H9 (cell line): Measurements from ENCODE around the gene RSU1. TPM values are rescaled to one million over a fixed set of nuclear protein-coding genes. Genes with fewer than 3 reads are reported as not detected.

Source experiments
- DNase-seq: peaks from one replicate; pipeline ENCODE4 v3.0.0-alpha.2; 2017
- H2AFZ ChIP-seq: one replicate; pipeline ENCODE4 v1.6.1; 2013; ENCODE audit warnings: mild to moderate bottlenecking, low read length, control low read depth, moderate library complexity
- H2AK5ac ChIP-seq: 2 replicates; pipeline ENCODE4 v1.6.1; 2013; ENCODE audit warnings: low read length, control low read depth, mixed read lengths; ENCODE audit not compliant: insufficient read length
- H2BK120ac ChIP-seq: one replicate; pipeline ENCODE4 v1.6.1; 2013; ENCODE audit warnings: low read depth, mild to moderate bottlenecking, low read length, control low read depth, inconsistent platforms; ENCODE audit not compliant: poor library complexity, severe bottlenecking
- H2BK12ac ChIP-seq: 2 replicates; pipeline ENCODE4 v1.6.1; 2013; ENCODE audit warnings: low read length, control low read depth, mixed read lengths, low read depth; ENCODE audit not compliant: insufficient read length
- H2BK15ac ChIP-seq: 2 replicates; pipeline ENCODE4 v1.6.1; 2013; ENCODE audit warnings: low read depth, low read length, control low read depth
- H2BK20ac ChIP-seq: one replicate; pipeline ENCODE4 v1.6.1; 2013; ENCODE audit warnings: low read depth, mild to moderate bottlenecking, low read length, control low read depth, inconsistent platforms; ENCODE audit not compliant: poor library complexity, severe bottlenecking
- H2BK5ac ChIP-seq: 2 replicates; pipeline ENCODE4 v1.6.1; 2013; ENCODE audit warnings: low read length, control low read depth, mixed read lengths; ENCODE audit not compliant: insufficient read length
- H3K14ac ChIP-seq: 2 replicates; pipeline ENCODE4 v1.6.1; 2013; ENCODE audit warnings: low read length, control low read depth; ENCODE audit not compliant: insufficient read depth
- H3K18ac ChIP-seq: 2 replicates; pipeline ENCODE4 v1.6.1; 2013; ENCODE audit warnings: low read depth, mild to moderate bottlenecking, mixed read lengths, low read length, control low read depth; ENCODE audit not compliant: insufficient read length
- H3K23ac ChIP-seq: 2 replicates; pipeline ENCODE4 v1.6.1; 2013; ENCODE audit warnings: low read length, control low read depth, mixed read lengths, low read depth; ENCODE audit not compliant: insufficient read length
- H3K23me2 ChIP-seq: 2 replicates; pipeline ENCODE4 v1.6.1; 2013; ENCODE audit warnings: low read depth, mild to moderate bottlenecking, mixed read lengths, low read length, control low read depth; ENCODE audit not compliant: insufficient read length, poor library complexity, severe bottlenecking
- H3K27ac ChIP-seq: 2 replicates; pipeline ENCODE4 v1.5.1; 2013; ENCODE audit warnings: low read length, control low read depth, mixed read lengths, low read depth; ENCODE audit not compliant: insufficient read length
- H3K27me3 ChIP-seq: 2 replicates; pipeline ENCODE4 v1.6.1; 2013; ENCODE audit warnings: low read length, control low read depth, inconsistent platforms; ENCODE audit not compliant: insufficient read depth
- H3K4ac ChIP-seq: 2 replicates; pipeline ENCODE4 v1.6.1; 2013; ENCODE audit warnings: low read depth, mild to moderate bottlenecking, control low read depth, inconsistent platforms, low read length, moderate library complexity
- H3K4me1 ChIP-seq: 2 replicates; pipeline ENCODE4 v1.6.1; 2013; ENCODE audit warnings: low read length, control low read depth, inconsistent platforms; ENCODE audit not compliant: insufficient read depth
- H3K4me2 ChIP-seq: 2 replicates; pipeline ENCODE4 v1.6.1; 2013; ENCODE audit warnings: low read length, control low read depth, mixed read lengths; ENCODE audit not compliant: insufficient read length, insufficient read depth
- H3K56ac ChIP-seq: 2 replicates; pipeline ENCODE4 v1.6.1; 2013; ENCODE audit warnings: low read depth, mild to moderate bottlenecking, mixed read lengths, low read length, control low read depth; ENCODE audit not compliant: insufficient read length
- H3K79me1 ChIP-seq: 2 replicates; pipeline ENCODE4 v1.6.1; 2013; ENCODE audit warnings: low read depth, mild to moderate bottlenecking, moderate library complexity, low read length, control low read depth, inconsistent platforms; ENCODE audit not compliant: insufficient read depth, poor library complexity, severe bottlenecking
- H3K79me2 ChIP-seq: 2 replicates; pipeline ENCODE4 v1.6.1; 2013; ENCODE audit warnings: low read length, control low read depth, inconsistent platforms; ENCODE audit not compliant: insufficient read depth
- H3K9ac ChIP-seq: 2 replicates; pipeline ENCODE4 v1.6.1; 2013; ENCODE audit warnings: low read length, control low read depth, mixed read lengths; ENCODE audit not compliant: insufficient read length; ENCODE audit errors: extremely low read depth
- H3K9me3 ChIP-seq: one replicate; pipeline ENCODE4 v1.6.1; 2013; ENCODE audit warnings: low read depth, low read length, inconsistent platforms; ENCODE audit not compliant: control insufficient read depth
- H3T11ph ChIP-seq: one replicate; pipeline ENCODE4 v1.6.1; 2013; ENCODE audit warnings: mild to moderate bottlenecking, low read length, control low read depth, inconsistent platforms
- H4K20me1 ChIP-seq: one replicate; pipeline ENCODE4 v1.6.1; 2013; ENCODE audit not compliant: control insufficient read depth, insufficient read length, insufficient read depth
- H4K5ac ChIP-seq: 2 replicates; pipeline ENCODE4 v1.6.1; 2013; ENCODE audit warnings: low read depth, mild to moderate bottlenecking, mixed read lengths, low read length, control low read depth; ENCODE audit not compliant: insufficient read length
- H4K8ac ChIP-seq: replicated peaks from 2 replicates; pipeline ENCODE4 v1.6.1; 2013; ENCODE audit warnings: low read length, control low read depth, mixed read lengths, low read depth; ENCODE audit not compliant: insufficient read length
- H4K91ac ChIP-seq: 2 replicates; pipeline ENCODE4 v1.6.1; 2013; ENCODE audit warnings: low read depth, mild to moderate bottlenecking, moderate library complexity, mixed read lengths, low read length, control low read depth; ENCODE audit not compliant: insufficient read length
- H3K27ac Mint-ChIP-seq, 3 experiments: 2 replicates in 2 of 3; 3 replicates in 1 of 3; pipeline ENCODE4 v1.8.0; 2020 to 2021; ENCODE audit warnings: mixed read lengths in 3 of 3, mild to moderate bottlenecking in 1 of 3, moderate library complexity in 1 of 3
- H3K27me3 Mint-ChIP-seq: 2 replicates; pipeline ENCODE4 v1.8.0; 2021; ENCODE audit warnings: low read depth, mild to moderate bottlenecking, moderate library complexity, mixed read lengths
- H3K36me3 Mint-ChIP-seq, 3 experiments: 2 replicates in 2 of 3; 3 replicates in 1 of 3; pipeline ENCODE4 v1.8.0; 2020 to 2021; ENCODE audit warnings: low read depth in 3 of 3, mixed read lengths in 3 of 3; ENCODE audit not compliant: insufficient read depth in 1 of 3
- H3K4me1 Mint-ChIP-seq, 2 experiments: 2 replicates each; pipeline ENCODE4 v1.8.0; 2020; ENCODE audit warnings: mixed read lengths in 2 of 2
- H3K4me3 Mint-ChIP-seq, 2 experiments: 2 replicates in 1 of 2; 3 replicates in 1 of 2; pipeline ENCODE4 v1.8.0; 2020 to 2021; ENCODE audit warnings: mild to moderate bottlenecking in 2 of 2, mixed read lengths in 2 of 2, moderate library complexity in 1 of 2
- H3K9me3 Mint-ChIP-seq, 2 experiments: 2 replicates in 1 of 2; 3 replicates in 1 of 2; pipeline ENCODE4 v1.8.0; 2020; ENCODE audit warnings: mild to moderate bottlenecking in 2 of 2, mixed read lengths in 2 of 2, moderate library complexity in 1 of 2
- CTCF ChIP-seq: fragments of 200-600 bp; sonication (generic); conservative IDR thresholded peaks from 3 replicates; pipeline ENCODE4 v1.8.0; 2021; ENCODE audit warnings: antibody characterized with exemption, mild to moderate bottlenecking
- WGBS: extraction: QIAGEN DNeasy Blood & Tissue Kit; methylation state at CpG from one replicate; pipeline ENCODE4 v1.1.7; 2013; ENCODE audit warnings: missing lambda C conversion rate, low lambda C conversion rate, mixed read lengths; ENCODE audit not compliant: insufficient read length; ENCODE audit errors: extremely low coverage; 5-methylcytosine and 5-hydroxymethylcytosine counted together
- total RNA-seq: library from RNA; stranded (reverse); gene quantifications from 2 replicates; pipeline ENCODE4 v1.2.1, GENCODE V29; 2021

Gene RSU1
- total RNA-seq, 1 experiment from 2014 or later: 59.4 TPM

- Histone ChIP-seq H3K23ac (no peak overlapping the region), H3K14ac (no peak overlapping the region), H4K8ac (no peak overlapping the region), H3K18ac (no peak overlapping the region), H3K9me3 (no peaks in the 10 kb centered on the region), H2BK120ac (no peak overlapping the region), H3K9ac (no peak overlapping the region), H3T11ph (no peak overlapping the region), H4K20me1 (no peaks in the 10 kb centered on the region), H3K27me3 (no peaks in the 10 kb centered on the region), H2BK20ac (no peak overlapping the region), H3K4me2 (no peak overlapping the region), H3K4ac (no peak overlapping the region), H2BK5ac (no peak overlapping the region), H3K23me2 (no peaks in the 10 kb centered on the region), H4K91ac (no peak overlapping the region), H2BK12ac (no peak overlapping the region), H3K27ac (no peak overlapping the region), H3K56ac (no peak overlapping the region), H2BK15ac (no peak overlapping the region), H3K79me1 (no peaks in the 10 kb centered on the region), H2AK5ac (no peak overlapping the region), H3K4me1 (no peaks in the 10 kb centered on the region), H4K5ac (no peak overlapping the region), H3K79me2 (no peaks in the 10 kb centered on the region), H2AFZ (no peak overlapping the region)
- WGBS: no CpG with 5 or more reads among the region's 6 CpGs
- no peaks in the 10 kb centered on the region for H3K9me3 Mint-ChIP-seq
- DNase-seq: no peak
- no peak for TF ChIP-seq CTCF
- H3K36me3 Mint-ChIP-seq: no peaks in the 10 kb centered on the region
- H3K27me3 Mint-ChIP-seq: no peaks in the 10 kb centered on the region; the same call in 1 of the 2 replicates
- no peak overlapping the region; a peak in 1 of 7 replicates for H3K27ac Mint-ChIP-seq
- no peak overlapping the region for H3K4me3 Mint-ChIP-seq
- H3K4me1 Mint-ChIP-seq: peaks cover 0 to 5% of the 10 kb centered on the region in 2 experiments; a peak in 2 of 4 replicates
Measured at GRCh38 chr10:16585103-16585502, 232.1 kb downstream of the RSU1 start.
